ENCODE measurements around the gene SNRNP27.
A peak's percentile ranks its signal among the peaks of the same experiment; 100 is the strongest.

Gene SNRNP27

DNA sequence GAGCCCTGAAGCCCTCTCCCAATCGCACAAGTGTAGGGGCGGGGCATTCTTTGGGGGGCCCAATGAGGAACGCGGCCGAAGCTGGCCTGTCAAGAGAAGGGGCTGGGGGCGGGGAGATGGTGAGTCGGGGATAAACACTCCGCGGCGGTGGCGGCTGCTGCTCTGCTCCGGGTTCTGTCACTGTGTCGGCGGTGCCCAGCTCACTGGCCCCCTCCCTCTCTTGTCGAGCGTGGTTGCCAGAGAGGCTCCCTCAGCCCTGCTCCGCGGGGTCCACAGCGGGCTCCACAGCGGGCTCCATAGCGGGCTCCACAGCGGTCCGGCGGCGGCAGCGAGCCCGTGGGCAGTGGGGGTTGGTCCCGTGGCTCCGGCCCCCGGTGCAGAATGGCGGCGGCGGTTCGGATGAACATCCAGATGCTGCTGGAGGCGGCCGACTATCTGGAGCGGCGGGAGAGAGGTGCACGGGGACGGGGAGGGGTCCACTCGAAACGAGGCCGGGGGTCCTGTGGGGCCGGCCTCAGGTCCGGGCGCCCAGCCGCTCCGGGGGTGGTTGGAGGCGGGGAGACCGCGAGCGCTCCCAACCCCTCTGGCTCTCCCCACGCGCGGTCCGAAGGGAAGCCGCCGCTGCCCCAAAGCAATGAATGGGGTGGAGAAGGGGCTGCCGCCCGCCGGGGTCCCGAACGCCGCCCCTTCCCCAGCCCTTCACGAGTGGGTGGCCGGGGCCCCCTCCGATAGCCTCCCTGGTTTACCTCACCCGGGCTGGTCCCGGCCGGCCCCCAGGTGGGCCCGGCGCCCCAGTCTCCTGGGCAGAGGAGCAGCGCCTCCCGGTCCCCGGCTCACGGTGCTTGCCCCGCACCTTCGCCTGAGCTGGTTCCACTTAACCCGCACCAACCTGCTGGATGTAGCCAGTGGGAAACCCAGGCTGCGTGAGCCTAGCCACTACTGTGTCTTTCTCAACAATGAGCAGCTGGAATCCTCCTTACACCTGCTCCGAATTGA is 21.5 kb downstream of the SNRNP27 start, which contains the start of gene MXD1:
Gene MXD1, plus strand, starts transcription at position 160 of the 996 bp plus-strand sequence. Its CDS starts 222 bp downstream, at position 382.
- H3K27ac ChIP-seq (ENCODE audit: low read length): peak within 1 kb of the TSS; percentile 52
- peak within 1 kb of the TSS; percentile 60; the same call in 1 of the 2 replicates for H2AFZ ChIP-seq (ENCODE audit: low read depth, low read length)
- H3K79me2 ChIP-seq (ENCODE audit: low read length): no peaks in the 10 kb centered on the region
- TF ChIP-seq, protein P1, sequence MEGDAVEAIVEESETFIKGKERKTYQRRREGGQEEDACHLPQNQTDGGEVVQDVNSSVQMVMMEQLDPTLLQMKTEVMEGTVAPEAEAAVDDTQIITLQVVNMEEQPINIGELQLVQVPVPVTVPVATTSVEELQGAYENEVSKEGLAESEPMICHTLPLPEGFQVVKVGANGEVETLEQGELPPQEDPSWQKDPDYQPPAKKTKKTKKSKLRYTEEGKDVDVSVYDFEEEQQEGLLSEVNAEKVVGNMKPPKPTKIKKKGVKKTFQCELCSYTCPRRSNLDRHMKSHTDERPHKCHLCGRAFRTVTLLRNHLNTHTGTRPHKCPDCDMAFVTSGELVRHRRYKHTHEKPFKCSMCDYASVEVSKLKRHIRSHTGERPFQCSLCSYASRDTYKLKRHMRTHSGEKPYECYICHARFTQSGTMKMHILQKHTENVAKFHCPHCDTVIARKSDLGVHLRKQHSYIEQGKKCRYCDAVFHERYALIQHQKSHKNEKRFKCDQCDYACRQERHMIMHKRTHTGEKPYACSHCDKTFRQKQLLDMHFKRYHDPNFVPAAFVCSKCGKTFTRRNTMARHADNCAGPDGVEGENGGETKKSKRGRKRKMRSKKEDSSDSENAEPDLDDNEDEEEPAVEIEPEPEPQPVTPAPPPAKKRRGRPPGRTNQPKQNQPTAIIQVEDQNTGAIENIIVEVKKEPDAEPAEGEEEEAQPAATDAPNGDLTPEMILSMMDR (IDR thresholded peaks at IDR 0.05; ENCODE audit: low read depth, low read length): no peak
- TF ChIP-seq EZH2phosphoT487 (IDR thresholded peaks at IDR 0.05; ENCODE audit: low read depth): no peak
- H3K4me3 ChIP-seq (ENCODE audit: low read length): peak within 1 kb of the TSS; percentile 95
- peaks cover 15% of the 10 kb centered on the region for H3K27me3 ChIP-seq (ENCODE audit: low read depth, low read length)
- H3K9ac ChIP-seq (ENCODE audit: low read length): peak within 1 kb of the TSS; percentile 84
- peaks cover 11% of the 10 kb centered on the region for H3K4me1 ChIP-seq (ENCODE audit: low read length)
- peak within 1 kb of the TSS; percentile 85 for H3K4me2 ChIP-seq (ENCODE audit: low read length)
- H4K20me1 ChIP-seq (ENCODE audit: insufficient read depth, low read length): no peaks in the 10 kb centered on the region
- no peaks in the 10 kb centered on the region for H3K9me3 ChIP-seq (ENCODE audit: insufficient read depth, low read length)
- H3K36me3 ChIP-seq (replicated peaks; ENCODE audit: low read depth, low read length): peaks cover 4% of the 10 kb centered on the region

DNA sequence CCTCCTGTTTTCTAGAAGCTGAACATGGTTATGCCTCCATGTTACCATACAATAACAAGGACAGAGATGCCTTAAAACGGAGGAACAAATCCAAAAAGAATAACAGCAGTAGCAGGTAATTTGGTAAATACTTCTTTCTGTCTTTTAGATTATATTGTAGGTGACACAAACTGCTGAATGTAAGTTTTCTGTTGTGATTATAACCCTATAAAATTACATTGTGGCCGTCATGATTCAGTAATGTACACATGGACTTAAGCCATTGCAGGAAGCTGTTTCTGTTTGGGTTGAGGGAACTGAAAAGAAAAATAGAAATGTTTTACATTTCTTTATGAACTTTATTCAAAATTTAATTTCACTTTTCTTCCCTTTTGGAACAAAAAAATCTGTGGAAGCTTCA is 22.4 kb downstream of the SNRNP27 start:
- no peak overlapping the region for H3K27ac ChIP-seq (ENCODE audit: low read length)
- peak overlapping the region; percentile 85 for H3K4me2 ChIP-seq (ENCODE audit: low read length)
- H3K4me1 ChIP-seq (ENCODE audit: low read length): peaks cover 11% of the 10 kb centered on the region
- 0 out of 2 replicates have a peak overlapping the region, but pooled peaks have one; percentile 57 for H3K9ac ChIP-seq (ENCODE audit: low read length)
- H3K27me3 ChIP-seq (ENCODE audit: low read depth, low read length): peaks cover 15% of the 10 kb centered on the region
- no peaks in the 10 kb centered on the region for H3K9me3 ChIP-seq (ENCODE audit: insufficient read depth, low read length)
- H3K4me3 ChIP-seq (ENCODE audit: low read length): peak overlapping the region; percentile 95
- H3K36me3 ChIP-seq (replicated peaks; ENCODE audit: low read depth, low read length): no peaks in the 10 kb centered on the region
- no peaks in the 10 kb centered on the region for H3K79me2 ChIP-seq (ENCODE audit: low read length)
- TF ChIP-seq, protein P1 (IDR thresholded peaks at IDR 0.05; ENCODE audit: low read depth, low read length): no peak
- TF ChIP-seq EZH2phosphoT487 (IDR thresholded peaks at IDR 0.05; ENCODE audit: low read depth): no peak
- H4K20me1 ChIP-seq (ENCODE audit: insufficient read depth, low read length): no peaks in the 10 kb centered on the region
- H2AFZ ChIP-seq (ENCODE audit: low read depth, low read length): no peak overlapping the region

DNA sequence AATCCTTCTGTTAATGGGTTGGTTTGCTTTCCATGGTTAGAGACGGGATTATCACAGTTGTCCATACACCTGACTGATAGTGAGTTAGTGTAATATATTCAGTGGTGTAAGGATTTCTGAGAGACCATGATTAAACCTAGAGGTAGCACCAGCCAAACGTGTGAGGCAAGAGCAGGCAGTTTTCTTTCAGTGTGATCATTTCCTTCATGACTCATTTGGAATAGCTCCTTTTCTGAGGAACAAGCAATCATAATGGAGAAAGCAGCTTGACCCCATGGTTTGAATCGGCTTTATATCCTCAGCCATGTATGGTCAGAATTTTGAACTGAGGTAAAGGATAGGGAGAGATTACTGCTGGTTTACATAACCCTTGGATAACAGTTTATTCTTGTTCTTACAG is 24.1 kb downstream of the SNRNP27 start:
- Histone ChIP-seq H2AFZ (ENCODE audit: low read depth, low read length) (no peak overlapping the region), H3K79me2 (ENCODE audit: low read length) (no peaks in the 10 kb centered on the region), H4K20me1 (ENCODE audit: insufficient read depth, low read length) (no peaks in the 10 kb centered on the region), H3K4me1 (ENCODE audit: low read length) (peaks cover 11% of the 10 kb centered on the region), H3K27me3 (ENCODE audit: low read depth, low read length) (peaks cover 15% of the 10 kb centered on the region), H3K9me3 (ENCODE audit: insufficient read depth, low read length) (no peaks in the 10 kb centered on the region), H3K9ac (ENCODE audit: low read length) (no peak overlapping the region), H3K4me2 (ENCODE audit: low read length) (peak overlapping the region; percentile 52), H3K4me3 (ENCODE audit: low read length) (peak overlapping the region; percentile 23; the same call in 1 of the 2 replicates), H3K36me3 (replicated peaks; ENCODE audit: low read depth, low read length) (no peaks in the 10 kb centered on the region), H3K27ac (ENCODE audit: low read length) (no peak overlapping the region)
- no peak for TF ChIP-seq EZH2phosphoT487 (IDR thresholded peaks at IDR 0.05; ENCODE audit: low read depth)
- TF ChIP-seq, protein P1 (IDR thresholded peaks at IDR 0.05; ENCODE audit: low read depth, low read length): no peak

DNA sequence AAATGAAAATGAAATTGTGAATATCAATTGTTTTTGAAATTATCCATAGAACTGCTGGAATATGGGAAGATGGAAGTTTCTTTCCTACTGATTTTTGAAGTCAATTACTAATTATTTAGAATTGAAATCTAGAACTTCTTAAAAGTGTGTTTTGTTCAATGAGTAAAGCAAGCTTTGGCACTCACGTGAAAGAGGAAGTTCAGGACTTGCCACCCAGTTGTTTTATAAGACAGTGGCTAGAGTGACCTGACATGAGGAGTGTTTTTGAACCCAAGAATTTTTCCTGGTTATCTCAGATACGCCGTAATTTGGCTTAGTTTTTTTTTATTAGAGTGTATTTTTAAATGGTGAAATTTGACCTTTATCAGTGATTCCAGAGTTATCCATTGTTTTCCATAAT is 24.6 kb downstream of the SNRNP27 start:
- H3K9ac ChIP-seq (ENCODE audit: low read length): no peak overlapping the region
- H3K27ac ChIP-seq (ENCODE audit: low read length): no peak overlapping the region
- H3K79me2 ChIP-seq (ENCODE audit: low read length): no peaks in the 10 kb centered on the region
- H3K4me3 ChIP-seq (ENCODE audit: low read length): peak overlapping the region; percentile 23
- H3K4me2 ChIP-seq (ENCODE audit: low read length): peak overlapping the region; percentile 52
- peaks cover 15% of the 10 kb centered on the region for H3K27me3 ChIP-seq (ENCODE audit: low read depth, low read length)
- H2AFZ ChIP-seq (ENCODE audit: low read depth, low read length): 0 out of 2 replicates have a peak overlapping the region, but pooled peaks have one; percentile 7
- H3K36me3 ChIP-seq (replicated peaks; ENCODE audit: low read depth, low read length): no peaks in the 10 kb centered on the region
- TF ChIP-seq, protein P1 (IDR thresholded peaks at IDR 0.05; ENCODE audit: low read depth, low read length): no peak
- TF ChIP-seq EZH2phosphoT487 (IDR thresholded peaks at IDR 0.05; ENCODE audit: low read depth): no peak
- no peaks in the 10 kb centered on the region for H4K20me1 ChIP-seq (ENCODE audit: insufficient read depth, low read length)
- no peaks in the 10 kb centered on the region for H3K9me3 ChIP-seq (ENCODE audit: insufficient read depth, low read length)
- H3K4me1 ChIP-seq (ENCODE audit: low read length): peaks cover 11% of the 10 kb centered on the region
